H1 (cell line): ENCODE results near the gene MLF2. TPM values are rescaled to one million over a fixed set of nuclear protein-coding genes. Genes with fewer than 3 reads are reported as not detected.

Experiments
- BCL11A ChIP-seq, 2 experiments: IDR thresholded peaks; one replicate each; pipeline ENCODE4 v1.6.1; 2011; ENCODE audit warnings: low read depth in 2 of 2, low read length in 2 of 2, mild to moderate bottlenecking in 2 of 2
- BRCA1 ChIP-seq: IDR thresholded peaks from 2 replicates; pipeline ENCODE4 v1.6.1; 2012; ENCODE audit warnings: low read depth, low read length, improper control_type of control experiment
- CBX5 ChIP-seq: fragments of 300-800, 300-1000 bp; sonication (generic); IDR thresholded peaks from 2 replicates; pipeline ENCODE4 v1.7.1; 2016; ENCODE audit warnings: antibody characterized with exemption, low read length, low read depth
- CTBP2 ChIP-seq: IDR thresholded peaks from 2 replicates; pipeline ENCODE4 v1.7.0; 2011; ENCODE audit warnings: borderline replicate concordance, mild to moderate bottlenecking, moderate library complexity, mixed read lengths, low read length; ENCODE audit not compliant: insufficient read depth, insufficient read length
- GABPA ChIP-seq: IDR thresholded peaks from 2 replicates; pipeline ENCODE4 v1.6.1; 2011; ENCODE audit warnings: mild to moderate bottlenecking, low read length, moderate library complexity, borderline replicate concordance; ENCODE audit not compliant: insufficient read depth
- GTF2F1 ChIP-seq: IDR thresholded peaks from 2 replicates; pipeline ENCODE4 v1.6.1; 2012; ENCODE audit warnings: low read depth, low read length, improper control_type of control experiment, borderline replicate concordance
- HDAC2 ChIP-seq, 2 experiments: fragments of 300-600 bp in 1 of 2; sonication (generic) in 1 of 2; IDR thresholded peaks; 2 replicates each; pipeline ENCODE4 v1.6.1; 2011 to 2012; ENCODE audit warnings: low read depth in 2 of 2, low read length in 2 of 2, mild to moderate bottlenecking in 2 of 2, moderate library complexity in 2 of 2, borderline replicate concordance in 1 of 2, inconsistent platforms in 1 of 2
- KDM1A ChIP-seq: fragments of 200-600, 300-600 bp; sonication (generic); IDR thresholded peaks from 2 replicates; pipeline ENCODE4 v1.7.1; 2016; ENCODE audit warnings: mild to moderate bottlenecking, low read length, borderline replicate concordance
- PHF8 ChIP-seq: fragments of 200-600 bp; sonication (generic); conservative IDR thresholded peaks from 2 replicates; pipeline ENCODE4 v1.7.1; 2012; ENCODE audit warnings: low read depth, mild to moderate bottlenecking, inconsistent platforms, low read length, moderate library complexity
- POLR2AphosphoS5 ChIP-seq: IDR thresholded peaks from 2 replicates; pipeline ENCODE4 v1.6.1; 2011; ENCODE audit warnings: low read depth, low read length
- SIN3A ChIP-seq, 2 experiments: IDR thresholded peaks in 1 of 2; conservative IDR thresholded peaks in 1 of 2; 2 replicates each; pipeline ENCODE4 v1.6.1; 2011 to 2012; ENCODE audit warnings: low read length in 2 of 2, improper control_type of control experiment in 1 of 2, low read depth in 1 of 2, mild to moderate bottlenecking in 1 of 2
- SP1 ChIP-seq: IDR thresholded peaks from 2 replicates; pipeline ENCODE4 v1.6.1; 2011; ENCODE audit warnings: low read depth, low read length
- SP4 ChIP-seq: IDR thresholded peaks from 2 replicates; pipeline ENCODE4 v1.6.1; 2012; ENCODE audit warnings: low read length, inconsistent platforms
- SUZ12 ChIP-seq: fragments of 200-600 bp; sonication (generic); IDR thresholded peaks from 2 replicates; pipeline ENCODE4 v1.6.1; 2012; ENCODE audit warnings: mild to moderate bottlenecking, inconsistent platforms, low read length, moderate library complexity, mixed read lengths
- TCF12 ChIP-seq: IDR thresholded peaks from 2 replicates; pipeline ENCODE4 v1.6.1; 2011; ENCODE audit warnings: low read depth, mild to moderate bottlenecking, low read length
- polyA plus RNA-seq, 7 experiments: library from polyadenylated mRNA; depleted of rRNA in 3 of 7; stranded (reverse) in 5 of 7; unstranded in 2 of 7; fragments of >200 nt in 5 of 7; fragments of 200-250 nt in 2 of 7; gene quantifications; 1 replicate in 5 of 7; 2 replicates in 1 of 7; 4 replicates in 1 of 7; pipeline versions ENCODE4 v1.2.1 to v1.2.3, GENCODE V29; 2011 to 2013; ENCODE audit warnings: missing spikeins in 2 of 7, mixed read lengths in 2 of 7
- total RNA-seq: library from RNA; stranded (reverse); fragmentation: NEBNext Ultra II Directional; extraction: Animal tissue kit (Norgen Biotek cat#: 25700); gene quantifications from 2 replicates; pipeline ENCODE4 v1.2.1, GENCODE V29; 2021
- TF ChIP-seq, protein P1 (sequence below): IDR thresholded peaks from 2 replicates; pipeline ENCODE4 v1.6.1; 2012; ENCODE audit warnings: inconsistent platforms
- TF ChIP-seq, protein P2 (sequence below), 3 experiments: IDR thresholded peaks; 1 replicate in 2 of 3; 2 replicates in 1 of 3; pipeline versions ENCODE4 v1.5.1 to v1.6.1; 2011; ENCODE audit warnings: low read length in 3 of 3, mild to moderate bottlenecking in 3 of 3, inconsistent platforms in 2 of 3, low read depth in 1 of 3, moderate library complexity in 1 of 3; ENCODE audit not compliant: insufficient read depth in 1 of 3; ENCODE audit errors: control extremely low read depth in 1 of 3
- TF ChIP-seq, protein P3 (sequence below): IDR thresholded peaks from 2 replicates; pipeline ENCODE4 v1.6.1; 2011; ENCODE audit warnings: low read depth, mild to moderate bottlenecking, low read length; ENCODE audit not compliant: insufficient read depth

Gene MLF2
- total and polyA plus RNA-seq, 2 of the 8 experiments (the other 6 are each of a cell fraction or from before 2014, with no cell fraction given), result 229 to 401 TPM

GRCh38 chr12:6723607-6724408, 29.1 kb downstream of the MLF2 start, which contains the start of gene COPS7A (continued):
- TF ChIP-seq SIN3A (conservative IDR thresholded peaks at IDR 0.05 in 1 of 2, IDR thresholded peaks at IDR 0.05 in 1 of 2; ENCODE audit: low read depth in 1 of 2, low read length in 2 of 2) (peak in 1 of 2 experiments; percentile 83; a peak in 1 of 4 replicates), PHF8 (peak; percentile 56), GABPA (peak; percentile 88; the same call in 1 of the 2 replicates), TCF12 (peak; percentile 34; the same call in 1 of the 2 replicates), GTF2F1 (peak; percentile 8; the same call in 1 of the 2 replicates), KDM1A (peak; percentile 39; the same call in 1 of the 2 replicates), CBX5 (no peak), SP4 (peak; percentile 92), SP1 (peak; percentile 69; the same call in 1 of the 2 replicates), BCL11A (IDR thresholded peaks at IDR 0.05; ENCODE audit: low read depth in 2 of 2, low read length in 2 of 2) (no peak), CTBP2 (no peak), SUZ12 (no peak), POLR2AphosphoS5 (peak; percentile 64; the same call in 1 of the 2 replicates), HDAC2 (IDR thresholded peaks at IDR 0.05; ENCODE audit: borderline replicate concordance in 1 of 2, low read depth in 2 of 2, low read length in 2 of 2) (peak in 1 of 2 experiments; percentile 53; a peak in 1 of 4 replicates), BRCA1 (no peak)
- TF ChIP-seq, protein P1, sequence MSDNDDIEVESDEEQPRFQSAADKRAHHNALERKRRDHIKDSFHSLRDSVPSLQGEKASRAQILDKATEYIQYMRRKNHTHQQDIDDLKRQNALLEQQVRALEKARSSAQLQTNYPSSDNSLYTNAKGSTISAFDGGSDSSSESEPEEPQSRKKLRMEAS, result peak; percentile 100
- TF ChIP-seq, protein P2, sequence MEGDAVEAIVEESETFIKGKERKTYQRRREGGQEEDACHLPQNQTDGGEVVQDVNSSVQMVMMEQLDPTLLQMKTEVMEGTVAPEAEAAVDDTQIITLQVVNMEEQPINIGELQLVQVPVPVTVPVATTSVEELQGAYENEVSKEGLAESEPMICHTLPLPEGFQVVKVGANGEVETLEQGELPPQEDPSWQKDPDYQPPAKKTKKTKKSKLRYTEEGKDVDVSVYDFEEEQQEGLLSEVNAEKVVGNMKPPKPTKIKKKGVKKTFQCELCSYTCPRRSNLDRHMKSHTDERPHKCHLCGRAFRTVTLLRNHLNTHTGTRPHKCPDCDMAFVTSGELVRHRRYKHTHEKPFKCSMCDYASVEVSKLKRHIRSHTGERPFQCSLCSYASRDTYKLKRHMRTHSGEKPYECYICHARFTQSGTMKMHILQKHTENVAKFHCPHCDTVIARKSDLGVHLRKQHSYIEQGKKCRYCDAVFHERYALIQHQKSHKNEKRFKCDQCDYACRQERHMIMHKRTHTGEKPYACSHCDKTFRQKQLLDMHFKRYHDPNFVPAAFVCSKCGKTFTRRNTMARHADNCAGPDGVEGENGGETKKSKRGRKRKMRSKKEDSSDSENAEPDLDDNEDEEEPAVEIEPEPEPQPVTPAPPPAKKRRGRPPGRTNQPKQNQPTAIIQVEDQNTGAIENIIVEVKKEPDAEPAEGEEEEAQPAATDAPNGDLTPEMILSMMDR (IDR thresholded peaks at IDR 0.05; ENCODE audit: control extremely low read depth in 1 of 3, insufficient read depth in 1 of 3, low read depth in 1 of 3, low read length in 3 of 3), result peak in 1 of 3 experiments; percentile 24; a peak in 1 of 4 replicates
- TF ChIP-seq, protein P3, sequence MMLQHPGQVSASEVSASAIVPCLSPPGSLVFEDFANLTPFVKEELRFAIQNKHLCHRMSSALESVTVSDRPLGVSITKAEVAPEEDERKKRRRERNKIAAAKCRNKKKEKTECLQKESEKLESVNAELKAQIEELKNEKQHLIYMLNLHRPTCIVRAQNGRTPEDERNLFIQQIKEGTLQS, result peak; percentile 64; the same call in 1 of the 2 replicates
